ACHN (cell line): Measurements from ENCODE around the gene SFPQ.
"Not testable (repeated sequence)": the region's sequence is repeated elsewhere in the genome, so short reads cannot be mapped to it uniquely, and the experiment has no call there.

Source experiments
- DNase-seq: peaks from one replicate; pipeline ENCODE4 v3.0.0-alpha.2; 2015
- in situ Hi-C: cut with HindIII; loops from 2 replicates; pipeline ENCODE4 v1.10.0; 2017; ENCODE audit warnings: low sequenced_read_pairs, low pct_ligation_motif_present, low pct_unique_long_range_greater_than_20kb

The SFPQ gene, protein sequence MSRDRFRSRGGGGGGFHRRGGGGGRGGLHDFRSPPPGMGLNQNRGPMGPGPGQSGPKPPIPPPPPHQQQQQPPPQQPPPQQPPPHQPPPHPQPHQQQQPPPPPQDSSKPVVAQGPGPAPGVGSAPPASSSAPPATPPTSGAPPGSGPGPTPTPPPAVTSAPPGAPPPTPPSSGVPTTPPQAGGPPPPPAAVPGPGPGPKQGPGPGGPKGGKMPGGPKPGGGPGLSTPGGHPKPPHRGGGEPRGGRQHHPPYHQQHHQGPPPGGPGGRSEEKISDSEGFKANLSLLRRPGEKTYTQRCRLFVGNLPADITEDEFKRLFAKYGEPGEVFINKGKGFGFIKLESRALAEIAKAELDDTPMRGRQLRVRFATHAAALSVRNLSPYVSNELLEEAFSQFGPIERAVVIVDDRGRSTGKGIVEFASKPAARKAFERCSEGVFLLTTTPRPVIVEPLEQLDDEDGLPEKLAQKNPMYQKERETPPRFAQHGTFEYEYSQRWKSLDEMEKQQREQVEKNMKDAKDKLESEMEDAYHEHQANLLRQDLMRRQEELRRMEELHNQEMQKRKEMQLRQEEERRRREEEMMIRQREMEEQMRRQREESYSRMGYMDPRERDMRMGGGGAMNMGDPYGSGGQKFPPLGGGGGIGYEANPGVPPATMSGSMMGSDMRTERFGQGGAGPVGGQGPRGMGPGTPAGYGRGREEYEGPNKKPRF

DNA sequence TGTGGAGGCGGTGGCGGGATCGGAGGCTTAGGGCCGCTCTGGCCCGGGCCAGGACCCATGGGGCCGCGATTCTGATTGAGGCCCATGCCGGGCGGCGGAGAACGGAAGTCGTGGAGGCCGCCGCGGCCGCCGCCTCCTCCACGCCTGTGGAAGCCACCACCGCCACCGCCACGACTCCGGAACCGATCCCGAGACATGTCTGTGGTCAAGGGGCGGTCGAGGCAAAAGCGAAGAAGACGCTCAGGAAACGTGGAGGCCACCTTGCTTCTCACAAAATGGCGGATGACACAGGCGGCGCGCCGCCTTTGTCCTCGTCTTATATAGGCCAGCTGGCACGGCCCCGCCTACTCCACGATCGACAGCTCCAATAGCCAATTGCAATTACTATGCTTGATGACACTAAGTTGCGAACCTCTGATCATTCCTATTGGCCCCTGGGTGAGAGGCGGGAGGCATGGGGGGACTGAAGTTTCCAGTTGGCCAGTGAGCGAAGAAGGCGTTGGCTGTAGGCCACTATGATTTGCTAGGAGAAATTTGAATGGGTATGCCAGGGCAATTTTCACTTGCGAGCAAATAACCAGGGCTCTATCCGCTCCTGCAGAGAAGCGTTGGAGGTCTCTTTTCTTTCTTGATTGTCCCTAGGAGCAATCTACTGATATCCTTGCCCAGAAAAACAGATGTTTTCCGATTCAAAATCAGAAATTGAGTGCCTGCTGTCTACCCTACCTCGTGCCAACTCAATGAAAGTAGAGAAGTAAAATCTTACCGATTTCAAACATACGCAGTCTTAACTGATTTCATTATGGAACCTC, at the start of gene SFPQ:
TSS of gene SFPQ (minus strand) at position 293 of the 812 bp plus-strand sequence. CDS start at position 197, 96 bp downstream.
- in situ Hi-C loops = no loop called here

GRCh38 chr1:35236772-35237171, 43.8 kb upstream of the SFPQ start:
- in situ Hi-C loops, DNase-seq: not testable (repeated sequence)

More for the DNA sequence above, at the start of gene SFPQ:
- DNase-seq = peak; percentile 97

DNA sequence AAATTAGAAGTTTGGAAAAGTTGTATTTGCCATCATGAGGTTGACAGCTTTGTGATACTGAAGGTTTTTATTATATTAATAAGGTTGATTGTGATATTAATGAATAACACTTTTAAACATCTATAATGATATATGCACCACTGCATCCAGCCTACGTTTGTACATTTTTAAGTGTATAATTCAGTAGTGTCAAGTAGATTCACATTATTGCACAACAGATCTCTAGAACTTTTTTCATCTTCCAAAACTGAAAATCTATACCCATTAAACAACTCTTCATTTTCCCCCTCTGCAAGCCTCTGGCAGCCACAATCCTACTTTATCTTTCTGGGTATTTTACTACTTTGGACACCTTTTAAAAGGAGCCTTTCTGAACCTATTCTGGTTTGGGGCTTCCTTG, 38.3 kb upstream of the SFPQ start:
- DNase-seq = no peak
- in situ Hi-C loops = no loop called here

GRCh38 chr1:35229587-35230360, 36.8 kb upstream of the SFPQ start:
- in situ Hi-C loops = no loop called here
- DNase-seq = no peak

- DNase-seq = no peak
- in situ Hi-C loops = no loop called here
Observed at GRCh38 chr1:35226546-35226945, 33.6 kb upstream of the SFPQ start.

- in situ Hi-C loops = no loop called here
- no peak for DNase-seq
Observed at GRCh38 chr1:35223084-35223630, 30.2 kb upstream of the SFPQ start.

DNA sequence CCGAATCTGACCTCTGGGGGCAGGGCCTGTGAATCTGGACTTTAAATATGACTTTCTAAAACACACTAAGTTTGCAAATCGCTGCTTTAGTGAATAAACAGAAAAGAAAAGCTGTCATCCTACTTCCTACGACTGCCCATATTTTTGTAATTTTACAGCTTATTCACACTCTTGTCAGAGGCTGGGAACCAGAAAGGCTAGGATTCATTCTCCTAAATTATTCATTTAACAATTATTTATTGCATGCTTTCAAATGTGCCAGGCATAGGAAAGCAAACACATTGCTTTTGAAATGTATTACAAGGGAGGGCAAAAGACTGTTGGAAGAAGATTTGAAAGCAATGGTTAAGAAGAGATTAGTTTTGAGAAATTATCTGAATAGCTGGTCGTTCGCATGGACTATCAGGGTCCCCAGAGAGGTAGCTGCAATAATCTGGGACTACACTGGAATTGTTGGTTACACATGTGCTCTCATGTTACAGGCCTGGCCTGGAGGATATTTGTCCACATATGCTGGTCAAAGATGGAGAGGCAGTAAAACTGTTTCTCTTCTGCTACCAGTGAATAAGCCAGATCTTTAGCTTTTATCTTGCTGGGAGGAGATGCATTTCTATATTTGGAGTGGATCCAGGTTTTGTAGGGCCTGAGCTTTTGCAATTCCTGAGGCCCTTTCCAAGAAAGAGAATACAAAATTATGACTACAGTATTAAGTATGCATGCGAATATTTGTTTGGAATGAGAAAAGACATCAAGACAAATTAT, 29.6 kb upstream of the SFPQ start:
- no peak for DNase-seq
- in situ Hi-C loops = no loop called here

DNA sequence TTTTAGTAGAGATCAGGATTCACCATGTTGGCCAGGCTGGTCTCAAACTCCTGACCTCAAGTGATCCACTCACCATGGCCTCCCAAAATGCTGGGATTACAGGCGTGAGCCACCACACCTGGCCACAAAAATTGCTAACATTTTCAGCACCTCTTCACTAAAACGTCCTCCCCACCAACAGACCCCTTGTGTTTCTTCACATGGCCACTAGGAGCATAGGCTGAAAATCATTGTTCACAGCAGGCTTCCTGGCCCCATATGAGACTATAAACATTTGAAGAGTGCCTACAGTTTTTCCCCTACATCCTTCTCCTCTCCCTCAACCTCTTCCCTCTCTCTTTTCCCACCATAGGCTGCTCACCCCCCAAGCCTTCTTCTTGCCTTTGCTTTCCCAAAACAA, 28.0 kb upstream of the SFPQ start:
- in situ Hi-C loops = no loop called here
- peak; percentile 18 for DNase-seq

- DNase-seq = no peak
- in situ Hi-C loops = no loop called here
Observed at GRCh38 chr1:35215346-35215745, 22.4 kb upstream of the SFPQ start.

- DNase-seq = no peak
- in situ Hi-C loops = no loop called here
Observed at GRCh38 chr1:35211120-35211414, 18.1 kb upstream of the SFPQ start.

DNA sequence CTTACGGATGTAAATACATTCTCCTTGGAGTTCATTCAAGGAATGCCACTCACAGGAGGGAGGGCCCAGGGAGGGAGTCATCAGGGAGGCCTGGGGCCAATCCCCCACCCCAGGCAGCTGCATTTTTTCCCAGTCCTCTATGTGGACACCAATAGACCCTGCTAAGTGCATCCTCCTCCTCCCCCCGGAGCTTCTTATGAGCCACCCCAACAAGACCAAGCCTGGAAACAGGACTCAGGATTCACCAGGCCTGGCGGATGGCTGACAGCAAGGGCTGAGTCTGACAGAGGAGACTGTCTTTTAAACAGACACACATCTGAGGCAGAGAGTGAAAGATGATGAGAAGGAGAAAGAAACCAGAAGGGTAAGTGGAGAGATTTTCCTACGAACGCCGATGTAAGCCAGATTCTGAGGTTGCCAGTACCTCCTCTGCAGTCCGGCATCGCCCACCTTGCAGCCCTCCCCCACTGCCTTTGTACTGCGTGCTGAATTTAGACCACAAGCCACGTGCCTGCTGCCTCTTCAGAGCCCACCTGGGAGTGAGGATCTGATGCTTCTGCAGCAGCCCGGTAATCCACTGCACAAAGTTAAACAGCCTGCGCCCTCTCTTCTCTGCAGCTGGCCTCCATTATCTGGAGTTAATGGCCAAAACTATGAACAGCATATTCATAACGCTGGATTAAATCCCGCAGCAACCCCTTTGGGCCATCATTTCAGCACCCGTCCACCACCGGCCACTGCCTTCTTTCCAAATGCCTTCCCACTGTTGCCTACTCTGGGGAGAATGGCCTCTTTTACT, 17.6 kb upstream of the SFPQ start:
- DNase-seq = no peak
- in situ Hi-C loops = no loop called here

GRCh38 chr1:35203295-35203694, 10.3 kb upstream of the SFPQ start:
- in situ Hi-C loops = no loop called here
- DNase-seq = no peak

DNA sequence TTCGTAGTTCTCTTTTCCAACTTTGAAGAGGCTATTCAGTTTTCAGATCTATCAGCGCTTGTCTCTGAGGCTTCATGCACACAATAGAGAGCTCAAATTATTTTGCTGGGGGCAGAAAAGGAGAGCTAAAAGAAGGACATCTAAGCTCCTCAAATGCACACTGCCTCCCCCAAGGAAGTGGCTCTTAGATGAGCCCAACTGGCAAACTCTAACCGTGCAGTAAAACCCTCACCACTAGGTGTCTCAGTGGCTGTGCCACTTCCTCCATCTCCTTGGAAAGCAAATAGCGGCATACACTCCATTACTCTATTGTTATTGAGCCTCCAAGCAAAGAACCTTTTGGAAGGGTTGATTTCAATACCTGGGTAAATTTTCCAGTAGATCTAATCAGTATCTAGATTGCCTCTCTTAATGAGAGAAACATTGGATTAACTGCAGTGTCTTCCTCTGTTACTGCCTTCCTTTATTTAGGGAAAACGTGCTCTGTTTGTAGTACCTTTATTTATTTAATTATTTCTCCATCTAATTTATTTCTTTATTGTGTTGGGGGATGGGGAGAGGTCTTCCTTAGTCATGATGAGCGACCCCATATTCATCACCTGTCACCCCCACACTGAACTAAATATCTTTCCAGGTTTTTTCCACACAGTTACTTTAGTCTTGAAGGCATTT, 9.2 kb upstream of the SFPQ start:
- peak; percentile 83 for DNase-seq
- in situ Hi-C loops = no loop called here

- DNase-seq = no peak
- in situ Hi-C loops = no loop called here
Observed at GRCh38 chr1:35201631-35202030, 8.7 kb upstream of the SFPQ start.

DNA sequence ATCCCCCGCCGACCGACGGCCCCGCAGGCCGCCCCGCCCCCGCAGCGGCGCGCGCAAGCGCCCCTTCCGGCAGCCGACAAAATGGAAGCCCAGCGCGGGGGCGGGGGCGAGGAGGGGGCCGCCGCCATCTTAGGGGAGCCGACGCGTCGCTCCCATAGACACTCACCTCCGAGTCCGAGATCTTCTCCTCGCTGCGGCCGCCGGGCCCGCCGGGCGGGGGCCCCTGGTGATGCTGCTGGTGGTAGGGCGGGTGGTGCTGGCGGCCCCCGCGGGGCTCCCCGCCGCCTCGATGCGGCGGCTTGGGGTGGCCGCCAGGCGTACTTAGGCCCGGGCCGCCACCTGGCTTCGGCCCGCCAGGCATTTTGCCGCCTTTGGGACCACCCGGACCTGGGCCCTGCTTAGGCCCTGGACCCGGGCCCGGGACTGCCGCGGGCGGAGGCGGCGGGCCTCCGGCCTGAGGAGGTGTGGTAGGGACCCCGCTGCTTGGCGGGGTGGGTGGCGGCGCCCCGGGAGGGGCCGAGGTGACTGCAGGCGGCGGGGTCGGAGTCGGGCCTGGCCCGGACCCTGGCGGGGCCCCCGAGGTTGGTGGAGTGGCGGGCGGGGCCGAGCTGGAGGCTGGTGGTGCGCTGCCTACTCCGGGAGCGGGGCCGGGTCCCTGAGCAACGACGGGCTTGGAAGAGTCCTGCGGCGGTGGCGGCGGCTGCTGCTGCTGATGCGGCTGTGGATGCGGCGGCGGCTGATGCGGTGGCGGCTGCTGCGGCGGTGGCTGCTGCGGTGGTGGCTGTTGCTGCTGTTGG, 691 bp downstream of the SFPQ start:
- in situ Hi-C loops = no loop called here
- DNase-seq = peak; percentile 70
